Caco-2 (cell line): ENCODE measurements around the gene TOX3. TPM values are rescaled to one million over a fixed set of nuclear protein-coding genes. Genes with fewer than 3 reads are reported as not detected.

ENCODE experiments used
- BruUV-seq: library from RNA; stranded (reverse); fragments of 400-500 nt; replicated peaks from 2 replicates; lab custom pipeline; 2021; lab: Mats Ljungman, UMichigan
- CTCF ChIA-PET: fragments of 300-600 bp; sonication (Branson Sonifier 250); formaldehyde crosslinking; loops from one replicate; lab custom pipeline; 2022; ENCODE audit warnings: antibody characterized with exemption; lab: Charles Lee
- POLR2A ChIA-PET: fragments of 300-600 bp; sonication (Branson Sonifier 250); formaldehyde crosslinking; loops from one replicate; lab custom pipeline; 2022; ENCODE audit warnings: antibody characterized with exemption; lab: Charles Lee
- DNase-seq, 2 experiments: peaks; one replicate each; pipeline versions ENCODE4 v3.0.0 to v3.0.0-alpha.2; 2020 to 2022
- H3K27me3 ChIP-seq: replicated peaks from 2 replicates; pipeline ENCODE4 v1.6.0; 2011; ENCODE audit warnings: low read length; ENCODE audit not compliant: control insufficient read depth, insufficient read depth
- H3K36me3 ChIP-seq: 2 replicates; pipeline ENCODE4 v1.5.1; 2011; ENCODE audit warnings: low read length; ENCODE audit not compliant: control insufficient read depth, insufficient read depth
- H3K4me1 ChIP-seq: fragments of 250-450 bp; sonication (Bioruptor Pico); 2 replicates; pipeline ENCODE4 v1.5.1; 2020; ENCODE audit warnings: mild to moderate bottlenecking
- H3K4me3 ChIP-seq: 2 replicates; pipeline ENCODE4 v1.5.1; 2011; ENCODE audit warnings: low read depth, mild to moderate bottlenecking, control low read depth, low read length
- H3K9me3 ChIP-seq: fragments of 250-450 bp; sonication (Bioruptor Pico); 2 replicates; pipeline ENCODE4 v1.5.1; 2020; ENCODE audit warnings: mild to moderate bottlenecking, moderate library complexity
- H3K27ac Mint-ChIP-seq: one replicate; pipeline ENCODE4 v1.8.0; 2022; ENCODE audit warnings: mixed read lengths; ENCODE audit not compliant: unreplicated experiment
- H3K27me3 Mint-ChIP-seq: one replicate; pipeline ENCODE4 v1.8.0; 2022; ENCODE audit warnings: mixed read lengths; ENCODE audit not compliant: insufficient read depth, unreplicated experiment
- H3K36me3 Mint-ChIP-seq: one replicate; pipeline ENCODE4 v1.8.0; 2022; ENCODE audit warnings: mild to moderate bottlenecking, mixed read lengths; ENCODE audit not compliant: insufficient read depth, unreplicated experiment
- H3K4me1 Mint-ChIP-seq: one replicate; pipeline ENCODE4 v1.8.0; 2022; ENCODE audit warnings: low read depth, mixed read lengths; ENCODE audit not compliant: unreplicated experiment
- H3K4me3 Mint-ChIP-seq: one replicate; pipeline ENCODE4 v1.8.0; 2022; ENCODE audit warnings: mild to moderate bottlenecking, moderate library complexity, mixed read lengths; ENCODE audit not compliant: unreplicated experiment
- H3K9me3 Mint-ChIP-seq: one replicate; pipeline ENCODE4 v1.8.0; 2022; ENCODE audit warnings: mixed read lengths; ENCODE audit not compliant: unreplicated experiment
- CTCF ChIP-seq, 2 experiments: fragments of 200-600 bp in 1 of 2; IDR thresholded peaks; 1 replicate in 1 of 2; 2 replicates in 1 of 2; pipeline versions ENCODE4 v1.5.1 to v1.8.0; 2011 to 2022; ENCODE audit warnings: antibody characterized with exemption in 1 of 2, control low read depth in 1 of 2, inconsistent platforms in 1 of 2, low read depth in 1 of 2, low read length in 1 of 2, mild to moderate bottlenecking in 1 of 2, moderate library complexity in 1 of 2; ENCODE audit not compliant: insufficient read depth in 1 of 2, severe bottlenecking in 1 of 2, unreplicated experiment in 1 of 2
- intact Hi-C: fragments of 100-400 bp; cut with micrococcal nuclease; formaldehyde crosslinking; loops from one replicate; pipeline ENCODE4 v1.10.0; 2022; ENCODE audit not compliant: unreplicated experiment
- total RNA-seq: library from RNA; stranded (reverse); gene quantifications from 2 replicates; pipeline ENCODE4 v1.2.3, GENCODE V29; 2022

Gene TOX3
- total RNA-seq, 1 experiment from 2014 or later: 3.6 TPM

- Mint-ChIP-seq H3K27ac (no peak overlapping the region), H3K4me3 (no peak overlapping the region), H3K9me3 (peaks cover 2% of the 10 kb centered on the region), H3K36me3 (no peaks in the 10 kb centered on the region), H3K27me3 (no peaks in the 10 kb centered on the region), H3K4me1 (no peaks in the 10 kb centered on the region)
- TF ChIP-seq CTCF (IDR thresholded peaks at IDR 0.05; ENCODE audit: insufficient read depth in 1 of 2, low read depth in 1 of 2, low read length in 1 of 2, severe bottlenecking in 1 of 2, unreplicated experiment in 1 of 2): no peak
- H3K9me3 ChIP-seq: no peaks in the 10 kb centered on the region
- BruUV-seq: no TSS peak
- ChIA-PET CTCF (no interaction called here), POLR2A (no interaction called here)
- no peaks in the 10 kb centered on the region for H3K4me1 ChIP-seq
- no peak overlapping the region for H3K4me3 ChIP-seq
- no peaks in the 10 kb centered on the region for H3K36me3 ChIP-seq
- intact Hi-C loops: no loop called here
- H3K27me3 ChIP-seq: no peaks in the 10 kb centered on the region
- no peak for DNase-seq
These were observed 66.7 kb downstream of the TOX3 start for GRCh38 chr16:52480237-52480636.

- no TSS peak for BruUV-seq
- intact Hi-C loops: no loop called here
- no peaks in the 10 kb centered on the region for H3K36me3 ChIP-seq
- no peak for TF ChIP-seq CTCF (IDR thresholded peaks at IDR 0.05; ENCODE audit: insufficient read depth in 1 of 2, low read depth in 1 of 2, low read length in 1 of 2, severe bottlenecking in 1 of 2, unreplicated experiment in 1 of 2)
- Mint-ChIP-seq H3K27ac (no peak overlapping the region), H3K36me3 (no peaks in the 10 kb centered on the region), H3K27me3 (no peaks in the 10 kb centered on the region), H3K9me3 (peaks cover 15% of the 10 kb centered on the region), H3K4me1 (no peaks in the 10 kb centered on the region), H3K4me3 (no peak overlapping the region)
- no peak overlapping the region for H3K4me3 ChIP-seq
- ChIA-PET POLR2A (no interaction called here), CTCF (no interaction called here)
- no peak for DNase-seq
- H3K9me3 ChIP-seq: no peaks in the 10 kb centered on the region
- H3K27me3 ChIP-seq: no peaks in the 10 kb centered on the region
- no peaks in the 10 kb centered on the region for H3K4me1 ChIP-seq
These were observed 70.8 kb downstream of the TOX3 start for GRCh38 chr16:52476111-52476510.

GRCh38 chr16:52474679-52475078, 72.3 kb downstream of the TOX3 start:
- intact Hi-C loops: no loop called here
- POLR2A ChIA-PET: no interaction called here
- Mint-ChIP-seq H3K27me3 (no peaks in the 10 kb centered on the region), H3K27ac (no peak overlapping the region), H3K36me3 (no peaks in the 10 kb centered on the region), H3K4me3 (no peak overlapping the region), H3K9me3 (peaks cover 15% of the 10 kb centered on the region), H3K4me1 (peaks cover 2% of the 10 kb centered on the region)
- Histone ChIP-seq H3K27me3 (no peaks in the 10 kb centered on the region), H3K36me3 (no peaks in the 10 kb centered on the region), H3K9me3 (no peaks in the 10 kb centered on the region), H3K4me3 (no peak overlapping the region), H3K4me1 (no peaks in the 10 kb centered on the region)
- no peak for TF ChIP-seq CTCF (IDR thresholded peaks at IDR 0.05; ENCODE audit: insufficient read depth in 1 of 2, low read depth in 1 of 2, low read length in 1 of 2, severe bottlenecking in 1 of 2, unreplicated experiment in 1 of 2)
- CTCF ChIA-PET: no interaction called here
- BruUV-seq: no TSS peak
- no peak for DNase-seq
